GM19463 (cell line): Measurements from ENCODE around the gene DIDO1.
A peak's percentile ranks its signal among the peaks of the same experiment; 100 is the strongest.

Experiments used
- ATAC-seq: cut with Tn5 transposase; IDR thresholded peaks from one replicate; pipeline ENCODE4 v1.9.1; 2021; ENCODE audit warnings: mild to moderate bottlenecking, moderate library complexity; ENCODE audit not compliant: unreplicated experiment

DIDO1 gene

GRCh38 chr20:62913043-62913630 lies 13.2 kb downstream of the DIDO1 start:
- ATAC-seq: no peak

GRCh38 chr20:62911701-62912280 lies 14.5 kb downstream of the DIDO1 start:
- ATAC-seq: no peak

- no peak for ATAC-seq
Measured at GRCh38 chr20:62910777-62911497, 15.4 kb downstream of the DIDO1 start.

GRCh38 chr20:62910217-62910766 lies 16.0 kb downstream of the DIDO1 start:
- ATAC-seq: no peak

- no peak for ATAC-seq
Measured at GRCh38 chr20:62908971-62909791, 17.1 kb downstream of the DIDO1 start.

GRCh38 chr20:62907384-62908317 lies 18.7 kb downstream of the DIDO1 start:
- ATAC-seq: no peak

GRCh38 chr20:62906647-62907375 lies 19.5 kb downstream of the DIDO1 start:
- ATAC-seq: no peak

- ATAC-seq: no peak
Measured at GRCh38 chr20:62906209-62906608, 20.1 kb downstream of the DIDO1 start.

GRCh38 chr20:62905536-62906117 lies 20.7 kb downstream of the DIDO1 start:
- no peak for ATAC-seq

GRCh38 chr20:62902926-62903615 lies 23.2 kb downstream of the DIDO1 start:
- ATAC-seq: no peak

GRCh38 chr20:62901891-62902290 lies 24.4 kb downstream of the DIDO1 start:
- ATAC-seq: no peak

GRCh38 chr20:62900692-62901584 lies 25.4 kb downstream of the DIDO1 start:
- ATAC-seq: no peak

GRCh38 chr20:62900052-62900691 lies 26.1 kb downstream of the DIDO1 start:
- ATAC-seq: peak; percentile 74

GRCh38 chr20:62899633-62900051 lies 26.7 kb downstream of the DIDO1 start:
- no peak for ATAC-seq

- no peak for ATAC-seq
Measured at GRCh38 chr20:62898970-62899632, 27.2 kb downstream of the DIDO1 start.
